Prostate gland (tissue), 2 donors: ENCODE measurements around the gene ACOXL. TPM values are rescaled to one million over a fixed set of nuclear protein-coding genes. Genes with fewer than 3 reads are reported as not detected.

Experiments used
- DNase-seq: peaks from one replicate; pipeline ENCODE4 v3.0.0-alpha.2; 2019; ENCODE audit warnings: low spot score
- H3K27ac ChIP-seq, 2 donors: fragments of 200-600 bp; sonication (generic); 2 replicates each; pipeline ENCODE4 v1.5.1; 2017 to 2019
- H3K27me3 ChIP-seq: fragments of 200-600 bp; sonication (generic); replicated peaks from 2 replicates; pipeline ENCODE4 v1.5.1; 2019; ENCODE audit not compliant: insufficient read depth
- H3K36me3 ChIP-seq, 2 donors: fragments of 200-600 bp; sonication (generic); 1 replicate in 1 of 2; 2 replicates in 1 of 2; pipeline versions ENCODE4 v1.5.1 to v1.8.1; 2017 to 2019
- H3K4me1 ChIP-seq: fragments of 200-600 bp; sonication (generic); replicated peaks from 2 replicates; pipeline ENCODE4 v1.5.1; 2019
- H3K4me3 ChIP-seq, 2 donors: fragments of 200-600 bp; sonication (generic); 2 replicates each; pipeline ENCODE4 v1.5.1; 2017 to 2019
- H3K9me3 ChIP-seq: fragments of 200-600 bp; sonication (generic); 2 replicates; pipeline ENCODE4 v1.5.1; 2017
- POLR2A ChIP-seq: fragments of 450-650 bp; IDR thresholded peaks from one replicate; pipeline ENCODE4 v1.6.1; 2016; ENCODE audit warnings: antibody characterized with exemption, mild to moderate bottlenecking
- POLR2AphosphoS5 ChIP-seq: sonication (generic); formaldehyde crosslinking; IDR thresholded peaks from one replicate; pipeline ENCODE4 v1.6.1; 2017; ENCODE audit warnings: antibody characterized with exemption
- WGBS: methylation state at CpG from one replicate; pipeline ENCODE4 v1.1.5; 2018; 5-methylcytosine and 5-hydroxymethylcytosine counted together
- intact Hi-C: fragments of 100-400 bp; cut with DNase I; formaldehyde crosslinking; loops from one replicate; pipeline ENCODE4 v1.14.2; 2022
- total RNA-seq, 2 donors: library from RNA; depleted of rRNA; stranded (reverse); fragments of >200 nt; gene quantifications; one replicate each; pipeline ENCODE4 v1.1.0, GENCODE V29; 2016
- TF ChIP-seq, protein P1 (sequence below), 4 experiments: fragments of 200-600 bp in 2 of 4; fragments of 450-650 bp in 2 of 4; sonication (generic) in 2 of 4; IDR thresholded peaks; 1 replicate in 3 of 4; 2 replicates in 1 of 4; pipeline ENCODE4 v1.5.1; 2016 to 2019; ENCODE audit warnings: antibody characterized with exemption in 4 of 4, mild to moderate bottlenecking in 2 of 4, moderate library complexity in 2 of 4

The ACOXL gene
- total RNA-seq, 2 donors from 2014 or later, result 8.0 to 8.3 TPM

DNA sequence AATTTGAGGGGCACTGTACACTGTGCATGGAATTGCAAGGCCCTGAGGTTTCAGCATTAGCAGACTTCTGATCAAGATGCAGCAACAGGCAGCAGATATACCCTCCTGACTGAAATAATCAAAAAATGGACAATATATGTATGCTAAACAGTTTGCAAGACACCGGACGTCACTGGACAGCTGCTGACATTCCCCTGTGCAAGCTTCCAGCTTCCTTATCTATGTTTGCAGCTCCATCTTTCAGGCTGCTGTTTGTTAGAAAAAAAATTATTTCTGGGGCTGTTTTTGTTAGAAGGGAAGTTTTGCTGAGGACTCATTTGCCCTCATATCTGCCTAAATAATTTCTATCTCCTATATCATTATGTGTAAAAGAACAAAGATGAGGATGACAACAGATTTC lies 208.9 kb downstream of the ACOXL start:
- H3K36me3 ChIP-seq, result no peaks in the 10 kb centered on the region
- no peak for DNase-seq
- 77% methylated on average over 2 of the region's 2 CpGs for WGBS
- intact Hi-C loops, result no loop called here
- H3K9me3 ChIP-seq, result no peaks in the 10 kb centered on the region
- H3K27me3 ChIP-seq, result no peaks in the 10 kb centered on the region
- TF ChIP-seq, protein P1, sequence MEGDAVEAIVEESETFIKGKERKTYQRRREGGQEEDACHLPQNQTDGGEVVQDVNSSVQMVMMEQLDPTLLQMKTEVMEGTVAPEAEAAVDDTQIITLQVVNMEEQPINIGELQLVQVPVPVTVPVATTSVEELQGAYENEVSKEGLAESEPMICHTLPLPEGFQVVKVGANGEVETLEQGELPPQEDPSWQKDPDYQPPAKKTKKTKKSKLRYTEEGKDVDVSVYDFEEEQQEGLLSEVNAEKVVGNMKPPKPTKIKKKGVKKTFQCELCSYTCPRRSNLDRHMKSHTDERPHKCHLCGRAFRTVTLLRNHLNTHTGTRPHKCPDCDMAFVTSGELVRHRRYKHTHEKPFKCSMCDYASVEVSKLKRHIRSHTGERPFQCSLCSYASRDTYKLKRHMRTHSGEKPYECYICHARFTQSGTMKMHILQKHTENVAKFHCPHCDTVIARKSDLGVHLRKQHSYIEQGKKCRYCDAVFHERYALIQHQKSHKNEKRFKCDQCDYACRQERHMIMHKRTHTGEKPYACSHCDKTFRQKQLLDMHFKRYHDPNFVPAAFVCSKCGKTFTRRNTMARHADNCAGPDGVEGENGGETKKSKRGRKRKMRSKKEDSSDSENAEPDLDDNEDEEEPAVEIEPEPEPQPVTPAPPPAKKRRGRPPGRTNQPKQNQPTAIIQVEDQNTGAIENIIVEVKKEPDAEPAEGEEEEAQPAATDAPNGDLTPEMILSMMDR (IDR thresholded peaks at IDR 0.05), result no peak
- no peak for TF ChIP-seq POLR2A
- no peak for TF ChIP-seq POLR2AphosphoS5
- H3K4me1 ChIP-seq, result no peaks in the 10 kb centered on the region
- no peak overlapping the region for H3K4me3 ChIP-seq
- H3K27ac ChIP-seq, result no peak overlapping the region

DNA sequence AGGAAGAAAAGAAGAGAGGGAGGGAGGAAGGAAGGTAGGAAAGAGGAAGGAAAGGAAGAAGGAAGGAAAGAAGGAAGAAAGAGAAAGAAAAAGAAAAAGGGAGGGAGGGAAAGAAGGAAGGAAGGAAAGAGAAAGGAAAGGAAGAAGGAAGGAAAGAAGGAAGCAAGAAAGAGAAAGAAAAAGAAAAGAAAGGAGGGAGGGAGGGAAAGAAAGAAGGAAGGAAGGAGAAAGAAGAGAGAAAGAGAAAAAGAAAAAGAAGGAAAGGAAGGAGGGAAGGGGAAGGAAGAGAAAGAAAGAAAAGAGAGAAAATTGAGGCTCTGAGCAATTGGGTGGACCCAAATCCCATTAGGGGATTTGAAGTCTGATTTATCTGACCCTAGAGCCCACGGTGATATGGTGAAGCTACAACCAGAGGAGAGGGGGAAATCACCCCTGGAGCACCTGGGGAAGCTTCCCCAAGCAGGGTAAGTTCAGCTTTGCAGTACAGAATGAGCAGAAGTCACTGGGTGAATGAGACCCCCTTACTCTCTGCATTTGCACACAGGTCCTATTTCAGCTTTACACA lies 210.8 kb downstream of the ACOXL start:
- Histone ChIP-seq H3K9me3 (no peaks in the 10 kb centered on the region), H3K36me3 (no peaks in the 10 kb centered on the region), H3K27ac (no peak overlapping the region), H3K4me3 (no peak overlapping the region), H3K27me3 (no peaks in the 10 kb centered on the region), H3K4me1 (no peaks in the 10 kb centered on the region)
- intact Hi-C loops, result no loop called here
- WGBS, result 63% methylated on average over 1 of the region's 1 CpG
- no peak for TF ChIP-seq POLR2A
- TF ChIP-seq POLR2AphosphoS5, result no peak
- TF ChIP-seq, protein P1 (IDR thresholded peaks at IDR 0.05), result no peak
- no peak for DNase-seq

DNA sequence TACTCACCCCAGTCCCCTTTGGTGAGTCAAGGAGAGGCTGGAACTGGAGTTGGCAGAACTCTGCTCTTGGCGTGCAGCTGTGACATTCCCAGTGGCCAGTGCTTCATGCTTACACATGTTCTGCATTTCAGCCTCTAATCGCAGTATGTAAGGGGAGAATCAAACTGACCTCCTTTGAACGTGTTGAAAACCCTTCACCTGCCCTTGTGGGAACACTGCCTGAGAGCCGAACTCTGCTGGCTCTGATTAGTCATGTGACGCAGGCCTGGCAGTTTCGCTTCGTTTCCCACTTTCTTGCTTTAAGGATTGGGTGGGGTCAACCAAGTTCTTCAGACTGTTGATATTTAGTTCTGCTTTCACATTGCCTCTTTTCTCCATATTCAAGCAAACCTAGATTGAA lies 214.5 kb downstream of the ACOXL start:
- Histone ChIP-seq H3K27ac (no peak overlapping the region), H3K27me3 (no peaks in the 10 kb centered on the region), H3K4me3 (no peak overlapping the region), H3K9me3 (no peaks in the 10 kb centered on the region), H3K4me1 (no peaks in the 10 kb centered on the region), H3K36me3 (no peaks in the 10 kb centered on the region)
- no peak for TF ChIP-seq POLR2A
- TF ChIP-seq POLR2AphosphoS5, result no peak
- TF ChIP-seq, protein P1 (IDR thresholded peaks at IDR 0.05), result no peak
- 77% methylated on average over 7 of the region's 7 CpGs for WGBS
- intact Hi-C loops, result no loop called here
- DNase-seq, result no peak

DNA sequence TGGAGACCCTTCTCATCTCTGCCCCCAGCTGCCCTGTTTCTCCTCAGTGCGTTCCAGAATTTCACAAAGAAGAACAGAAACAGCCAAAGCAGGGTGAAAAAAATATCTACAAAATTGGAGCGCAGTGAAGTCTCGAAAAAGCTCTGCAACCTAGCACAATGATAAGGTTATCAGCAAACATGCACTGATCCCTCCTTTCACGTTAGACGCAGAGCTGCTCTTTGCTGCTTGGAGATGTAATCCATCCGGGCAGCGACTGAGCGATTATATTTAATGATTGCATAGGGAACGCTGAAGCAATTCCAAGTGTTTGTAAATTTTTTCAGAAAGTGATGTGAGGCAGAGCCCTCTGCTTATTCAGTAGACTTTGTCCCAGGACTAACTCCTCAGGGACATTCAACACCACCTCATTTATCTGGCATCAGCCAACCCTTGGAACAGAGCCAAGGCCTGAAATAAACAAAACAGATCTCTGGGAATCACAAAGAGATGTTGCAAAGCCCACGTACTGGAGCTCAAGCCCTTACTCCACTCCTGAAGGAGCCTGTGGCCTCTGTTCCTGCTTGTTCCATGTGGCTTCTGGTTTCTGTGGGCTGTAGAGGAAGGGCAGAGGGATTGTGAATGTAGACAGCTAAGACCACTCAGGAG lies 215.8 kb downstream of the ACOXL start:
- H3K4me1 ChIP-seq, result no peaks in the 10 kb centered on the region
- no peak for DNase-seq
- intact Hi-C loops, result no loop called here
- no peak overlapping the region for H3K27ac ChIP-seq
- H3K36me3 ChIP-seq, result no peaks in the 10 kb centered on the region
- WGBS, result 49% methylated on average over 10 of the region's 10 CpGs
- H3K27me3 ChIP-seq, result no peaks in the 10 kb centered on the region
- no peak overlapping the region for H3K4me3 ChIP-seq
- no peaks in the 10 kb centered on the region for H3K9me3 ChIP-seq
- TF ChIP-seq, protein P1 (IDR thresholded peaks at IDR 0.05), result no peak
- TF ChIP-seq POLR2AphosphoS5 (no peak), POLR2A (no peak)

DNA sequence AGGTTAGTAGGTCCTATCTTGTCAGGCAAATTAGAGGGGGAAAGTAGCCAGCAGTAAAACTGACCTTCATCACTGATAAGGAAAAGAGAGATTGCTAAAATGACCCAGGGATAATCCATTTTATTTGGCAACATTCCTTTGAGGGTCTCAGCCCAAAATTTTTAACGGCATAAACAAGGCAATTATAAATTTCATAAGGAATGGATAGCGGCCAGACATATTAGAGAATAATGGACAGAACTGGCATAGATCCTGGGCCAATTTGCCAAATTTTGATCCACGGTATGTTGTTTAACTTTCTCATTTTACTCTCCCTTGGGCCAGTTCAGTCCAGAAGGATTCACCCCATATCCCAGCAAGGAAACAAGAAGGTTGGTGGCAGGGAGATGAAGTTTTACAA lies 217.9 kb downstream of the ACOXL start:
- TF ChIP-seq POLR2A (no peak), POLR2AphosphoS5 (no peak)
- TF ChIP-seq, protein P1 (IDR thresholded peaks at IDR 0.05), result no peak
- intact Hi-C loops, result no loop called here
- Histone ChIP-seq H3K27ac (no peak overlapping the region), H3K36me3 (no peaks in the 10 kb centered on the region), H3K9me3 (no peaks in the 10 kb centered on the region), H3K4me1 (no peaks in the 10 kb centered on the region), H3K27me3 (no peaks in the 10 kb centered on the region), H3K4me3 (no peak overlapping the region)
- WGBS, result 45% methylated on average over 3 of the region's 3 CpGs
- DNase-seq, result no peak
